HG03575 (cell line): Measurements from ENCODE around the gene TSSK2.
"Not testable (repeated sequence)": the region's sequence is repeated elsewhere in the genome, so short reads cannot be mapped to it uniquely, and the experiment has no call there.

Experiments used
- ATAC-seq: cut with Tn5 transposase; IDR thresholded peaks from one replicate; pipeline ENCODE4 v1.9.1; 2021; ENCODE audit not compliant: unreplicated experiment, insufficient number of reproducible peaks, low FRiP score; ENCODE audit errors: extremely low read depth

The TSSK2 gene

DNA sequence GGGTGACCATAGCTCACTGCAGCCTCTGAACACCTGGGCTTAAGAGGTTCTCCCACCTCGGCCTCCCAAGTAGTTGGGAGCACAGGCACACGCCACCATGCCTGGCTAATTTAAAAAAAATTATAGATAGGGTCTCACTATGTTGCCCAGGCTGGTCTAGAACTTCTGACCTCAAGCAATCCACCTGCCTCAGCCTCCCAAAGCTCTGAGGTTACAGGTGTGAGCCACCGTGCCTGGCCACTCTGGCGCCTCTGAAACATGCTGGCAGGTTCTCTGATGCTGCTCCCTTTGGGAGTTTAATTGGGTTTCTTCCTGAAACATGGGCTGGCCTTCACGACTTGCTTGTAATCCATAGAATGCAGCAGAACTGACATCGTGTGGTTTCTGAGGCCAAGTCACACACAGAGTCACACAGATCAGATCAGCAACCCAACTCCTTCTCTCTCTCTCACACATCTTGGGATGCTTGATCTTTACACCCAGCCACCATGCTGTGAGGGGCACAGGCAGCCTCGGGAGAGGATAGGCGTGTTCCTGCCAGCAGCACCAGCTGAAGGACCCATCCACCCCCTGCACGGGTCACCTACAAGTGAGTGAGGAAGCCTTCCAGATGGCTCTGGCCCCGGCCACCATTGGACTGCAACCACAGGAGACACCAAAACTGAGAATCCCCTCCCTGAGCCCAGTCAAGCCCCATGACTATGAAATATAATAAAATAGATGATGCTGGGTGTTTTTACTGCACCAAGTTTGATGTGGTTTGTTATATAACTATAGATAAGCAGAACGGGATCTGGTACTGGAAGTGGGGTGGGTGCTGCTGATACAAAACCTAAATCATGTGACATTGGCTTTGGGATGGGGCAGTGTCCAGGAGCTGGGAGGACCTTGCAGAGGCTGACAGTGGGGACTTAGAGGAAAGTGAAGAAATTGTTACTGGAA lies 22.1 kb downstream of the TSSK2 start:
- ATAC-seq = no peak

DNA sequence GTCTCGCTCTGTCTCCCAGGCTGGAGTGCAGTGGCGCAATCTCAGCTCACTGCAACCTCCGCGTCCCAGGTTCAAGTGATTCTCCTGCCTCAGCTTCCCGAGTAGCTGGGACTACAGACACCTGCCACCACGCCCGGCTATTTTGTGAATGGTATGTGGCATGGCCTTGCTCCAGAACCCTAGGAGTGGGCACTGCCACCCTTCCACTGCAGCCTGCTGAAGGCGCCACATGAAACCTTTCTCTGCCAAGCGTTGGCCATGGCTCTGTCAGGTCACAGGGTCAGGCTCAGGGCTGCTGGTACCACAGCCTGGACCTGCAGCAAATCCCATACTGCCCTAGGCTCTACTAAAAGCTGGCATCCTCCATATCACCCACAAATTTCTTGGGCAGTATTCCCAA lies 25.0 kb downstream of the TSSK2 start:
- not testable (repeated sequence) for ATAC-seq

DNA sequence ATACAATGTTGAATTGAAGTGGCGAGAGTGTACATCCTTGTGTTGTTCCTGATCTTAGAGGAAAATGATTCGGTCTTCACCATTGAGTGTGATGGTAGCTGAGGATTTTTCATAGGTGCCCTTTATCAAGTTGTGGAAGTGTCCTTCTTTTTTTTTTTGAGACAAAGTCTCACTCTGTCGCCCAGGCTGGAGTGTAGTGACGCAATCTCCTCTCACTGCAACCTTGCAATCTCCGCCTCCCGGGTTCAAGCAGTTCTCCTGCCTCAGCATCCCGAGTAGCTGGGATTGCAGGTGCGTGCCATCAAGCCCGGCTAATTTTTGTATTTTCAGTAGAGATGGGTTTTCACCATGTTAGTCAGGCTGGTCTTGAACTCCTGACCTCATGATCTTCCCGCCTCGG lies 27.5 kb downstream of the TSSK2 start:
- ATAC-seq = not testable (repeated sequence)

DNA sequence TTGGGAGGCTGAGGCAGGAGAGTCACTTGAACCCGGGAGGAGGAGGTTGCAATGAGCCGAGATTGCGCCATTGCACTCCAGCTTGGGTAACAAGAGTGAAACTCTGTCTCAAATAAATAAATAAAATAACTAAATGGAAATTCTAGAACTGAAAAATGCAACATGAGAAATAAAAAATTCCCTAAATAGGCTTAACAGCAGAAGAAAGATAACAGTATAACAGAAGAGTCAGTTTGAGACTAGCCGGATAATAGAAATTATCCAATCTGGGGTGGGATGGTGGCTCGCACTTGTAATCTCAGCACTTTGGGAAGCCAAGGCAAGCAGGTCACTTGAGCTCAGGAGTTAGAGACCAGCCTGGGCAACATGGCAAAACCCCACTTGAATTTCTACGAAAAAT lies 33.3 kb downstream of the TSSK2 start:
- ATAC-seq = no peak

DNA sequence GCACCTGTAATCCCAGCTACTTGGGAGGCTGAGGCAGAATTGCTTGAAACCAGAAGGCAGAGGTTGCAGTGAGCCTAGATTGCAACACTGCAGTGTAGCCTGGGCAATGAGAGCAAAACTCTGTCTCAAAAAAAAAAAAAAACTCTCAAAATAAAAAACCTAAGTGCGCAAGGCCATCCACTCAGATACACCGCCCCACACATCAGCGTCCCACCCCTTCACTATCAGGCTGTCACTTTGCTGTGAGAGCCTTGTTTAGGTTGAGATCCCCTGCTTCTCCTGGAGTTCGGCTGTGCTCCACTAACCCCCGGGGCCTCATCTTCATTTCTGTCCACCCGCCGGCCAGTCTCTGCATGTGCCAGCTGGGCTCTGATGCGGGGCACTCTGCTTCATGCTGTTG lies 35.3 kb downstream of the TSSK2 start:
- no peak for ATAC-seq

DNA sequence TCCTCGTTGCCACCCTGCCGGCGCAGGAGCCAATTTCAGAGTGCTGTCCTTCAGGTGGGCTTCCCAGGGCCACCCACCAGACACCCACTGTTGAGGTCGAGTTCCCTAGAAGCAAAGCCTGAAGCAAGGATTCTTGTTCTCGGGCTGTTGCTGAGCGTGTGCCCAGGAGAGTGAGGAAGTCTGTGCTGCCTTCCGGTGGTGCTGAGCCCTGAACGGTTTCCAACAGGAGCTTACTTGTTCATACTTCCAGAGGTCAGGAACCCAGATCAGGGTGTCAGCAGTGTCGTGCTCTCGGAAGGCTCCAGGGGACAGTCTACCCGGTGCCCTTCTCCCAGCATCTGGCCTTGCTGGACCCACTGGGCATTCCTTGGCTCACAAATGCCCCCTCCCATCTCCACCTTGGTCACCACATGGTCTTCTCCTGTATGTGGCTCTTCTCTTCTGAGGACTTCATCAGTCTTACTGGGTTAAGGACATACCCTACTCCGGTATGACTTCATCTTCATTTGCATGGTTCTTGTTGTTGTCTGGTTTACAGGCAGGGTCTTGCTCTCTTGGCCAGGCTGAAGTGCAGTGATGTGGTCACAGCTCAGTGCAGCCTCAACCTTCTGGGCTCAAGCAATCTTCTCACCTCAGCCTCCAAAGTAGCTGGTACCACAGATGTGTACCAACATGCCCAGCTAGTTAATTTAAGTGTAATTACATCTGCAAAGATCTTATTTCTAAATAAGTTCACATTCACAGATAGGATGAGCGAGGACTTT lies 36.2 kb downstream of the TSSK2 start:
- ATAC-seq = no peak

DNA sequence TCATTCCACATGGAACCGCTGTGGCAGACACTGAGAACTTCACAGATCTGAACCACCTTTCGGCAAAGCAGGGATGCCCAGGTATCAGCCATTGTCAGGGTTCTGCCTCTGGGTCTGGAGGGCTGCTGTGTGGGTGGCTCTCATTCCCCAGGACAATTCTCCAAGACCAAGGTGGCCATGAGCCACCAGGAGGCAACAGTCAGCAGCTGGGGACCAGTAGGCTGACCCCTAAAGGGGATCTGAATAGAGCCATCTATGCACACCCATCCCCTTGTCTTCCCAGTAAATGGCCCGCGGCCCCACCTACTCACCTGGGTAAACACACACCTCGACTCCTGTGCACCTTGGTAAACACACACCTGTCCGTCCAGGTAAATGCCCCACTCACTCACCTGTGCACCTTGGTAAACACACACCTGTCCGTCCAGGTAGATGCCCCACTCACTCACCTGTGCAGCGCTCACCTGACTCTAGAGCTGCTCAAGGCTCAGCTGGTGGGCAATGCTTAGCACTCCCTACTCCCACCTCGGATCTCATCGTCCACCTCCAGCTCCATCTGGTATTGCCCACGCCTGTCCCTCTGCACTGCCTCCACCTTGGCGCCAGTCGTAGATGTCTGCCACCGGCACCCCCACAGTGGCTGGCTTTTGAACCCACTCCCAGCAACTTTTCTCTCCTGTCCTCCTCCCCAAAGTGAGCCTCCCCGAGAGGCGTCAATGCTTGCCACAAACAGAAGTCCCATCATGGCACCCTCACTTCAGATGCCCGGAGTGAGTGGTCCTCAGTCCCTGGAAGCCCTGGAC lies 37.2 kb downstream of the TSSK2 start:
- ATAC-seq = no peak

DNA sequence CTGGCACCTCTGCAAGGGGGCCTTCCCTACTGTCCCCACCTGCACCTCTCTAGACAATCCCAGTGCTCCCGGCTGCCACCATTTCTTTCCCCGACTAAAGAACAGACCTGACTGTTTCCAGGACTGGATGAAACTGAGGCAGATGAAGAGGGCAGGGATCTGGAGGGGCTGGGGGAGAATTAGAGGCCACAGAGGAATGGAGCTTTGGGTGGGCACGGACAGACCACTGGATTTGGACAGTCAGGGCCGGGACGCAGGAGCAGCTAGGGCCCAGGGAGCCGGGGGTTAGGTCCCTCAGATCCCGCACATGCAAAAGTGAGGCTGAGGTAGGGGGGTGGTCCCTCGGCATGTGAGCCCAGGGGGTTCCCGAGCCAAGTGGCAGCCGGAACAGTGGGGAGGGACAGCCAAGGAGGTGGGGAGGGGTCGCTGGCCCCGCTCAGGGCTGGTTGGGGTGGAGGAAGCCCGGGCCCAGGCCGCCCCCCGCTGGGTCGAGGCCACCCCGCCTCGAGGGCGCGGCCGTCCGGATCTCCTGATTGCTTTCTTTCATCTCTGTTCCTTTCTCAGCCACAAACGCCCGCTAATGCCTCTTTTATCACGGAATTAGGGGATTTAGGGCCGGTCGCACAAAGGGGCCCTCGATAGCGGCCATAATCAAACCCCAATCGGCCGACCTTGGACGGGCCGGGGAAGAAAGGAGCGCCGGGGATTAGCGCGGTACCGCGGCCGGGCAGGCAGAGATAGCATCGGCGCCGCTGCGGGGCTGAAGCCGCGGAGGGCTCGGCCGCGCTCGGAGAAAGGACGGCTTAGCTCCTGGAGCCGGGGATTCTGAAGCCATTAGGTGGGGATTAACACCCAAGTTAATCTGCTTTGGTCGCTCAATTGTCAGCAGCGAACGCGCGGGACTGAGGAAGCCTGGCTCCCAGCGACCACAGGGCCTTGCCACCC lies 38.2 kb downstream of the TSSK2 start:
- ATAC-seq = no peak

DNA sequence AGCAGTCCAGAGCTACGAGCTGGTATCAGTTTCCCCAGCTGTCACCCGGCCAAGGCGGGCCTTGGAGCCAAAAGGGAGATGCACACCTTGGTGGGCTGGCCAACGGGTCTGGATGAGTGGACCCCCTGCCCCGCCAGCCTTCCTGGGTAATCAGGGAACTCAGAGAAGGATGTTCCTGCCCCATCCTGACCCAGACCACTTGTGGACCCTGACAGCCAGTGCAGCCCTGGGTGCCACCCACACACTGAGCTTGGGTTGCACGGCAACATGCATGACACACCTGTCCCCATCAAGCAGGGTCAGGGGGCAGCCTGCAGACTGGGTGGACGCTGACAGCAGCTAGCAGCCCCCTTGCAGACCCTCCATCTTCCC lies 38.8 kb downstream of the TSSK2 start:
- no peak for ATAC-seq

DNA sequence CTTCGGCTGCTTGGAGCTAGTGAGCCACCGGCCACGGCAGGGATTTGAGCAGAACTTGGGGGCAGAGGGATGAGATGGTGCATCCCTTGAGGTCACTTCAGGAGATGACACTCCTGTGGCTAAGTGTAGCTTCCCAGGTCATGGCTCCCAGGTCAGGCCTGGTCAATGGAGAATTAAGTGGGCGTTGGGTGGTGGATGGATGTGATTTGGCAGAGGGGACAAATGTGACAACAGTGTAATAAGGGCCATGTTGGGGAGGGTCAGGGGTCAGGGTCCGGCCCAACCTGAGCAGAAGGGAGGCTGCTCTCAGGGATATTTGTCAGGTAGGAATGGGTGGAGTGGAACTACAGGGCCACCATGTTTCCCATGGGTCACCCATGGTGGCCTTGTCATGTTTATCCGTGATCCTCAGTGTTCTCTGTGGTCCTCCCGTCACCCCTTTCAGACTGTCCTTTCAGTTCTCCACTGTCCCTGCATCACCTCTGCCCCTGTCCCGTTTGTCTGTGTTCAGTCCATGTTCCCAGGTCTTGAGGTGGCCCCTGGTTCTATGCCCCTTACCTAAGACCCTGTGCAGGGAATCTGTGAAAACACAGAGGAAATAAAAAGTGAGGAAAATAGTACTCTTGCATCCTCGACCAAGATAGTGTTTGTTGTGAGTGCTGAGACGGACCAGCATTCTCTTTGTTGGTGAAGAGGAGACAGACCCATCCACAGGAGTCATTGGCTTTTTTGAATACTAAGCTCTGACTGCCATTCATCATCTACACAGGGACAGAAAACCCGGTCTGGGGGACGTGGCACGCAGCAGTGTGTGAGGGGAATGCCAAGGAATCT lies 41.3 kb downstream of the TSSK2 start:
- ATAC-seq = no peak

DNA sequence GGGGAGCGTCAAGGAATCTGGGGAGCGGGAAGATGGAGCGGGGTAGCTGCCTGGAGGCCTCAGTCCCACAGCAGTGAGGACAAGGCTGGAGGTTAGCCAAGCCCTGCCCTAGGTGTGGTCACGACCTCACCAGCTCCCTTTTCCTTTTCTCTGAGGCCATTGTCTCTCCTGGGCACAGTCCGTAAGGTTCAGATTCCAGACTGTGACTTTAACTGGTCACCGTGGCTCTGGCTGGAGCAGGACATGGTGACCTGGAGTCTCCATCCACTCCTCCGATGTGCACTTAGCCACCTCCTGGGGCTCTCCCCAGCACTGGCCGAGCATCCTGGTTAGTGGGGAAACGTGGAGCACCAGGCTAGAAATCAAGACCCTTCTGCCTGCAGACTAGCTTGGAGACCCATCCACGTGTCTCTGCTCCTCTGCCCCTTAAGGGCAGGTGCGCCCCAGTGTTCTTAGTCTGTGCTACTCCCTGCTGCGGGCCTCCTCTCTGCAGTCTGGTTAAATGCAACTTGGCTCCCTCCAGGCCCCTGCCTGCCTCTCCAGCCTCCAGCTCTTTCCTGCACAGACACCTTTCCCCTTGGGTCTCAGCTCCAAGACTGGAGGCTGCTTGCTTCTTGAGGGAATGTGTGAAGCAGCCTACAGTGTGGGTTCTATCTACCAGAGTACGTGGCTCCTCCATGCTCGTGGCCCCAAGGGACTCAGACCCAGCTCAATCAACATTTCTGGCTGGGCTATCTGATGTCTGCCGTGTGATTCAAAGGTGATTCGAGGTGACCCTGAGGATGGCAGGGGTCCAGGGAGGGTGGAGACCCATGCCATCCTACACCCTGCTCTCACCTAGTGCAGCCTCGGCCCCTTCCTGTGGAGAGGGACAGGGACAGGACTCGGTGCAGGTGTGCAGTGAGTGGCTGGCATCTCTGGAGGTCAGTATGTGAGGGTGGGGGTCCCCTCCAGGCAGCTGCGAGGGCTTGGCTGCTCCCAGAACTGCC lies 42.2 kb downstream of the TSSK2 start:
- ATAC-seq = no peak

DNA sequence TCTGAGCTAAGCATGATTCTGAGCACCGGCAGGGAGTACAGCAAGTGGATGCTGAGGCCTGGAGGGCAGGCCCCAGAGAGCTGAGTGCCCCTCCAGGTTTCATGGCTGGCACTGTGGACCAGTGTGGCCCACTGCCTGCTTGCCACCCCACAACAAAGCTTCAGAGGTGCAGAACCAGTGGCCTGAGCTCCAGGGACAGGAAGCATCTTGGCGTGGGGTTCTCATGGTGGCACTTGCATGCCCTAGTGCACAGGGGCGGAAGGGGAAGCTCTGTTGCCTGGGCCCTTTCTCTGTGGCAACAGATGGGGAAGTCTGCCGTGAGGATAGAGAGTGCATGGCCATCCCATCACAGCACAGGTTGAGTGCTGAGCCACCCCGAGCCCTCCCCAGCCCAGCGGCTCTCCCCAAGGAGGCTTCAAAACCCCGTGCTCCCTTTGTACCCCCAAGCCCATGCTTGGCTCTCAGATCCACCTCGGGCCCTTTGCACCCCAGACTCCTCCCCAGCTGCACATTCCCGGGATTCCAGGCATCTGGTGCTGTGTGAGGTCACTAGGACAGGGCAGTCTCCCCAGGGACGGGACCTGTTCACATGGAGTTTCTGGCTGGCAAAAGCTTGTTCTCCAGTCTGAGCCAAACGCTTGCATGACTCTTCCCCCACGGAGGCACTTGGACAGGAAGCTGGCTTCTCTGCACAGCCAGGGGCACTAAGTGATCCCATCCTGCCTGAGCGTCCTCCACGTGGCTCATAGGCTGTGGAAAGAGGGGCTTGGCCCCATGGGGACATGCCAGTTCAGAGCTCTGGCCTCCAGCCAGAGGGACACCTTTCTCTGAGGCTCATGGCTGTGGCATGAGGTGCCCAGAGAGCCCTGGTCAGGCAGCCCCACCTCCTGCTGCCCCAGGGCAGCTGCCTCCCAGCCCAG lies 43.3 kb downstream of the TSSK2 start:
- no peak for ATAC-seq

DNA sequence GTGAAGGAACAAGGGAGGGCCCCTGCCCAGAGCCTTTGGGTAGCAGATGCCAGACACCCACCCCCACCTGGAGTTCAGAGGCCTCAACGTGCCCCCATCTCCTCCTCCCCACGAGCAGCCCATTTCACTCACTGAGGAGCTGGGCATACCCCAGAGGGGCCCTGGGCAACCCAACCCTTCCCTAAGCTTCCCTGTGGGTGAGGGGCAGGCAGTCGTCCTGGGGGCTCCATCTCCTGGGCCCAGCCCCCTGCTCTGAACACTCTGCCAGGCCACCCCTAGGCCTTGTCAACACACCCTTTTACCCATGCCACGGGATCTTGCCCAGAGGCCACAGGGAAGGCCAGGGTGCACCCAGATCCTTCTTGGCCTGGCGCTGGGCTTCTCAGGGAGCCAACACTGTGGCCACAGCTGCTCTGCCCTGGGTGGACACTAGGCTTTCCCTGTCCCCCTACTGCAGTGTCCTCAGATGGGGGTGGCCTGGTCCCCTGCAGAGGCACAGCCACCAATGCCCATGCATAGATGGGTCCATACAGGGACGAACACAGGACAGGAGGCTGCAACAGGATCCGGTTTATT lies 44.0 kb downstream of the TSSK2 start:
- no peak for ATAC-seq

DNA sequence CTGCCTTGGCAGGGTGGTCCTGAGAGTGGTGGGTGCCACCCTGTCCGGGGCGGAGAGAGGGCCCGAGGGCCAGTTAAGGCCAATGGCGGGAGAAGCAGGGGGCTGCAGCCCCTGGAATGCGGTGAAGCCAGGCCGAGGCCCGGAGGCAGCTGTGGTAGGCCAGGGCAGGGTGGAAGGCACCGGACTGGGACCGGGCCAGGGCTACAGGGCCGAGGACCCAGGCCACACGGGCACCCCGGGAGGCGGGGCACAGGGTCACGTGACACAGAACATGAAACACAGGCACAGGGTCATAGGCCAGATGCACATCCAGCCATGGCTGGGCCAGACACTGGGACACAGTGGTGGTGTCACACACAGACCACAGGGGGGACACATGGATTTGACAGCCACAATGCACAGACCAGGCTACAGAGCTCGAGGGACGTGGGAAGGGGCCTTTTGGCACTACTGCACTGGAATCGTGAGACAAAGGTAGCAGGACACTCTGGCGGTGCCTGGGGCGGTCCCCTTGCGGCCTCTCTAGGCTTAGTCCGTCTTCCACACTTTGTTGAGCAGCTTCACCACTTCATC lies 44.6 kb downstream of the TSSK2 start:
- ATAC-seq = no peak

DNA sequence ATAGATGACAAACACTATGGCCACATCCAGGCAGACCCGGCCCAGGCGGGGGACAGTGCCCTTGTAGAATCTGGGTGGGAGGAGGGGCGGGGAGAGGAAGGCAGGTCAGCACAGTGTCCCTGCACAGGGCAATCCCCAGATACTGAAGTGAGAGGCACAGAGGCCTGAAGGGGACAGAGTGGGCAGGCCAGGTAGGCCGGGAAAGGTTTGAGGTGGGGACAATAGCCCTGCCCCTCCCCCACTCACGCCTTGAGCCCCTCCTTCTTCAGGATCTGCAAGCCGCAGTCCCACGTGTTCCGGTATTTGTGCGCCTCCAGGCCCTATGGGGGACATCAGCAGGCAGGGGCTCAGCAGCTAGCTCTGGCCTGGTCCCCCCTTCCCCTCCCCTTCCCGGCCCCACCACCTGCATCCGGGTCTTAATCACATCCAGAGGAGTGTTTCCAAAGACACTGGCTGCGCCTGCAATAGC lies 45.1 kb downstream of the TSSK2 start:
- ATAC-seq = no peak
